RWPE1 (cell line): ENCODE data around the gene RFX4.

ENCODE experiments used
- CTCF ChIA-PET: fragments of 350-600 bp; sonication (Branson Sonifier 250); formaldehyde crosslinking; extraction: SDS; loops from one replicate; lab custom pipeline; 2021; lab: Yijun Ruan, JAX
- POLR2A ChIA-PET: fragments of 400-600 bp; formaldehyde crosslinking; extraction: SDS; loops from one replicate; lab custom pipeline; 2020; ENCODE audit warnings: antibody characterized with exemption; ENCODE audit not compliant: low non-redundant PET; lab: Yijun Ruan, JAX
- DNase-seq: peaks from one replicate; pipeline ENCODE4 v3.0.0; 2012; ENCODE audit warnings: low spot score
- H3K27ac ChIP-seq: fragments of 450-650 bp; 2 replicates; pipeline ENCODE4 v1.5.1; 2017
- CTCF ChIP-seq: fragments of 450-650 bp; conservative IDR thresholded peaks from 2 replicates; pipeline ENCODE4 v1.5.1; 2017; ENCODE audit warnings: low read depth, mild to moderate bottlenecking

Gene RFX4

GRCh38 chr12:106780010-106780631 lies 197.3 kb downstream of the RFX4 start:
- CTCF ChIA-PET = no interaction called here
- H3K27ac ChIP-seq = no peak overlapping the region
- TF ChIP-seq CTCF = no peak
- peak; percentile 10 for DNase-seq
- POLR2A ChIA-PET = no interaction called here

GRCh38 chr12:106782619-106783018 lies 199.8 kb downstream of the RFX4 start:
- no peak overlapping the region for H3K27ac ChIP-seq
- CTCF ChIA-PET = no interaction called here
- TF ChIP-seq CTCF = no peak
- POLR2A ChIA-PET = no interaction called here
- no peak for DNase-seq

- no peak for TF ChIP-seq CTCF
- ChIA-PET CTCF (no interaction called here), POLR2A (no interaction called here)
- no peak overlapping the region for H3K27ac ChIP-seq
- DNase-seq = no peak
These were observed 200.7 kb downstream of the RFX4 start for GRCh38 chr12:106783515-106783914.

GRCh38 chr12:106790020-106790419 lies 207.2 kb downstream of the RFX4 start:
- ChIA-PET POLR2A (no interaction called here), CTCF (interaction anchor here (0.9 kb wide), 1 partner anchor 52 kb away, joined by 3 read pairs; no protein-coding TSS in a partner anchor)

GRCh38 chr12:106791531-106791930 lies 208.7 kb downstream of the RFX4 start:
- ChIA-PET CTCF (no interaction called here), POLR2A (no interaction called here)
- no peak overlapping the region for H3K27ac ChIP-seq
- no peak for TF ChIP-seq CTCF
- DNase-seq = no peak

More at GRCh38 chr12:106790020-106790419, 207.2 kb downstream of the RFX4 start:
- no peak overlapping the region for H3K27ac ChIP-seq
- no peak for TF ChIP-seq CTCF
- DNase-seq = no peak

GRCh38 chr12:106794369-106794768 lies 211.6 kb downstream of the RFX4 start:
- TF ChIP-seq CTCF = no peak
- no peak for DNase-seq
- H3K27ac ChIP-seq = no peak overlapping the region
- ChIA-PET POLR2A (no interaction called here), CTCF (no interaction called here)
